ENCODE data around the gene PRDX1.

The PRDX1 gene

DNA sequence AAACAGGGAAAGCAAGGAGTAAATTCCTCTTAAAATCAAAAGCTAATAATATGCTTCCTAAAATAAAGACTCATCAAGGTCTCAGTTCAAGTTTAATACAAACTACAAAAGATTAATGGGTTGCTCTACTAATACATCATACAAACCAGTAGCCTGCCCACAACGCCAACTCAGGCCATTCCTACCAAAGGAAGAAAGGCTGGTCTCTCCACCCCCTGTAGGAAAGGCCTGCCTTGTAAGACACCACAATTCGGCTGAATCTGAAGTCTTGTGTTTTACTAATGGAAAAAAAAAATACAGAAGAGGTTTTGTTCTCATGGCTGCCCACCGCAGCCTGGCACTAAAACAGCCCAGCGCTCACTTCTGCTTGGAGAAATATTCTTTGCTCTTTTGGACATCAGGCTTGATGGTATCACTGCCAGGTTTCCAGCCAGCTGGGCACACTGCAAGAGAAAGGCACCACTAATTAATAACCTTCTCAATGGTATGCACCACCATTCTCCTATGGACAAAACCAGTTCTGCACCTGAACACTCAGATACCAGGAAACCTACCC, 10.6 kb downstream of the PRDX1 start:
- TF ChIP-seq, protein P1, sequence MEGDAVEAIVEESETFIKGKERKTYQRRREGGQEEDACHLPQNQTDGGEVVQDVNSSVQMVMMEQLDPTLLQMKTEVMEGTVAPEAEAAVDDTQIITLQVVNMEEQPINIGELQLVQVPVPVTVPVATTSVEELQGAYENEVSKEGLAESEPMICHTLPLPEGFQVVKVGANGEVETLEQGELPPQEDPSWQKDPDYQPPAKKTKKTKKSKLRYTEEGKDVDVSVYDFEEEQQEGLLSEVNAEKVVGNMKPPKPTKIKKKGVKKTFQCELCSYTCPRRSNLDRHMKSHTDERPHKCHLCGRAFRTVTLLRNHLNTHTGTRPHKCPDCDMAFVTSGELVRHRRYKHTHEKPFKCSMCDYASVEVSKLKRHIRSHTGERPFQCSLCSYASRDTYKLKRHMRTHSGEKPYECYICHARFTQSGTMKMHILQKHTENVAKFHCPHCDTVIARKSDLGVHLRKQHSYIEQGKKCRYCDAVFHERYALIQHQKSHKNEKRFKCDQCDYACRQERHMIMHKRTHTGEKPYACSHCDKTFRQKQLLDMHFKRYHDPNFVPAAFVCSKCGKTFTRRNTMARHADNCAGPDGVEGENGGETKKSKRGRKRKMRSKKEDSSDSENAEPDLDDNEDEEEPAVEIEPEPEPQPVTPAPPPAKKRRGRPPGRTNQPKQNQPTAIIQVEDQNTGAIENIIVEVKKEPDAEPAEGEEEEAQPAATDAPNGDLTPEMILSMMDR (IDR thresholded peaks at IDR 0.05; ENCODE audit: low read depth, low read length) = no peak
- no peak overlapping the region for H3K4me3 ChIP-seq (replicated peaks in 1 of 2; ENCODE audit: low read depth in 2 of 2, low read length in 2 of 2)
- DNase-seq (ENCODE audit: low read depth in 2 of 2) = no peak

DNA sequence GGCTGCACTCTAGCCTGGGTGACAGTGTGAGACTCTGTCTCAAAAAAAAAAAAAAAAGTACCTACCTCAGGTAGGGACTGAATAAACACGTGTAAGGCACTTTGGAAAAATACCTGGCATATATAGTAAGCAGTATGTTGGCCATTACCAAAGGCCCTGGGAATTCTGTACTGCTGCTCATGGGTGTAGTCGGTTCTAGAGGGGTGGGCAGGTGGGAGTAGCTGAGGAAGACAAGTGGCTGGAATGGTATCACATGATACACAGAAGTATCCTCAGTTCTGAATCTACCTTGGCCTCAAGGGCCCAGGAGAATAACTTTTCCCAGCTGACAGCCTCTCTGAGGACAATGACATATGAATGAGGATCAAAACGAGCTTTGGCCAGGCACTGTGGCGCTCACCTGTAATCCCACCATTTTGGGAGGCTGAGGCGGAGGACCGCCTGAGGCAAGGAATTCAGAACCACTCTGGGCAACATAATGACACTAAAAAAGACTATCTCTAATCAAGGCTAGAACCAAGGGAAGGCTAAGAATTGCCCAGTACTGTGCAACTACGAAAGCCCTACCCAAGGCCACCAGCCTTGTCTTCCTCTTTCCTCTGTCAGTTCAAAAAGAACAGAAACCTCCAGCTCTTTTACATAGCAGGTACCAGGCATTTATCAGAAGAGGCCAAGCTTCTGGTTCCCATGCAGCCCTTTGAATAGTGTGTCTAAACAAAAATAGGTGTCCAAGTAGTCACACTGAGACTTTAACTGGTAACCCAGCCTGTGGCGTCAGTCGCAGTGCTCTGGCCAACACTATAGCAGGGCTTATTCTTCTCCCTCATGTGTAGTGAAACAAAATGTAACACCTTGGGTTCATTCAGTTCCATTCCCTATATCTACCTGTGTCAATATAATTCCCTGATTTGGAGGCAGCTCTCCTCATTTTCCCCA, 11.4 kb downstream of the PRDX1 start:
- no peak overlapping the region for H3K4me3 ChIP-seq (replicated peaks in 1 of 2; ENCODE audit: low read depth in 2 of 2, low read length in 2 of 2)
- DNase-seq (ENCODE audit: low read depth in 2 of 2) = no peak
- TF ChIP-seq, protein P1 (IDR thresholded peaks at IDR 0.05; ENCODE audit: low read depth, low read length) = no peak

DNA sequence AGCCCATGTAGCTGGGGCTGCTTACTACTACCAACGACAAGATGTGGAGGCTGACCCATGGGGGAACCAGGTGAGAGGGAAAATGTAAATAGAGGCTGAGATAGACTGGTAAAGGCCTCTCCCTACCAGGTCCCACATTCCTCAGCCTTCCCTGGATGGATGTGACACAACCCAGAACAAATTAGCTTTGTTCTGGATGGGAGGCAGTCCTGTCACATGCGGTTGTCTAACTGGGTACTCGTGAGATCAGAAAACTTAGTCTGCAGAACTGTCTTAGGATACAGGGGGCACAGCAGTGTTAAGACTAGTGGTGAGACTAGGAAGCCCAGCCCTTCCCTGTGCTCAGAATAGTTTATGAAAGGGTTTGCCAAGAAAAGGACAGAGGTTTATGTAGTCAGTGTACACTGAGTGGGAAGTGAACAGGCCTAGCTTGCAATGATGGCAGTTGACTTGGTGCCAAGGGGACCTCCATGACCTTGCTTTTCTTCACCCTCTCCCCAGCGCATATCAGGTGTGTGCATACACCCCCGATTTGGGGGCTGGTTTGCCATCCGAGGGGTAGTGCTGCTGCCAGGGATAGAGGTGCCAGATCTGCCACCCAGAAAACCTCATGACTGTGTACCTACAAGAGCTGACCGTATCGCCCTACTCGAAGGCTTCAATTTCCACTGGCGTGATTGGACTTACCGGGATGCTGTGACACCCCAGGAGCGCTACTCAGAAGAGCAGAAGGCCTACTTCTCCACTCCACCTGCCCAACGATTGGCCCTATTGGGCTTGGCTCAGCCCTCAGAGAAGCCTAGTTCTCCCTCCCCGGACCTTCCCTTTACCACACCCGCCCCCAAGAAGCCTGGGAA, 13.2 kb downstream of the PRDX1 start:
- H3K4me3 ChIP-seq (replicated peaks in 1 of 2; ENCODE audit: low read depth in 2 of 2, low read length in 2 of 2) = no peak overlapping the region
- TF ChIP-seq, protein P1 (IDR thresholded peaks at IDR 0.05; ENCODE audit: low read depth, low read length) = peak; percentile 11
- peak; percentile 24 to 27 for DNase-seq (ENCODE audit: low read depth in 2 of 2)

DNA sequence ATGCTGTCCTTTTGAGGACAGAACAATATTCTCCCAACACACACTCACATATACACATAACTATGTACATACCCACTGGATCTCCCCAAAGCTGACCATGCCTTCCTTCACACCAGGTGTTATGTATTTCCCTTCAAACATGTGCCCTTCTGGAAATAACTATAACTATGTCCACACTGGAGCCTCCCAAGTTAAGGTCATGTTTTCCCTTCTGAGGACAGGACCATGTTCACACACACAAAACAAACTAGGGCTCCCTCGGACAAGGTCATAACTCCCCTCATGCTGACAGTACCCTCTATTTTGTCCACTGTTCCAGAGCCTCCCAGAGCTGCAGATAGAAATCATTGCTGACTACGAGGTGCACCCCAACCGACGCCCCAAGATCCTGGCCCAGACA, 13.8 kb downstream of the PRDX1 start:
- no peak for DNase-seq (ENCODE audit: low read depth in 2 of 2)
- no peak overlapping the region for H3K4me3 ChIP-seq (replicated peaks in 1 of 2; ENCODE audit: low read depth in 2 of 2, low read length in 2 of 2)
- TF ChIP-seq, protein P1 (IDR thresholded peaks at IDR 0.05; ENCODE audit: low read depth, low read length) = no peak

DNA sequence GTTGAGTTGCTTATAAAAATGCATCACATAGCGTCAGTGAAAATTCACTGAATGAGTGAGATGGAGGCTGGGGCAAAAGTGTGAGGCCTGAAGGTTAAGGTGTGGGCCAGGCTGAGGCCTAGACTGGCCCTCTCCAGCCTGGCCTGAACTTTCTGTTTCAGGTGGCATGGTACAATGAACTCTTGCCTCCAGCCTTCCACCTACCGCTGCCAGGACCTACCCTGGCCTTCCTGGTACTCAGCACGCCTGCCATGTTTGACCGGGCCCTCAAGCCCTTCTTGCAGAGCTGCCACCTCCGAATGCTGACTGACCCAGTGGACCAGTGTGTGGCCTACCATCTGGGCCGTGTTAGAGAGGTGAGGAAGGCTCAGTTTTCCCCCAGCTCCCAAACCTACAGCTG, 14.5 kb downstream of the PRDX1 start:
- TF ChIP-seq, protein P1 (IDR thresholded peaks at IDR 0.05; ENCODE audit: low read depth, low read length) = no peak
- H3K4me3 ChIP-seq (replicated peaks in 1 of 2; ENCODE audit: low read depth in 2 of 2, low read length in 2 of 2) = no peak overlapping the region
- no peak for DNase-seq (ENCODE audit: low read depth in 2 of 2)

DNA sequence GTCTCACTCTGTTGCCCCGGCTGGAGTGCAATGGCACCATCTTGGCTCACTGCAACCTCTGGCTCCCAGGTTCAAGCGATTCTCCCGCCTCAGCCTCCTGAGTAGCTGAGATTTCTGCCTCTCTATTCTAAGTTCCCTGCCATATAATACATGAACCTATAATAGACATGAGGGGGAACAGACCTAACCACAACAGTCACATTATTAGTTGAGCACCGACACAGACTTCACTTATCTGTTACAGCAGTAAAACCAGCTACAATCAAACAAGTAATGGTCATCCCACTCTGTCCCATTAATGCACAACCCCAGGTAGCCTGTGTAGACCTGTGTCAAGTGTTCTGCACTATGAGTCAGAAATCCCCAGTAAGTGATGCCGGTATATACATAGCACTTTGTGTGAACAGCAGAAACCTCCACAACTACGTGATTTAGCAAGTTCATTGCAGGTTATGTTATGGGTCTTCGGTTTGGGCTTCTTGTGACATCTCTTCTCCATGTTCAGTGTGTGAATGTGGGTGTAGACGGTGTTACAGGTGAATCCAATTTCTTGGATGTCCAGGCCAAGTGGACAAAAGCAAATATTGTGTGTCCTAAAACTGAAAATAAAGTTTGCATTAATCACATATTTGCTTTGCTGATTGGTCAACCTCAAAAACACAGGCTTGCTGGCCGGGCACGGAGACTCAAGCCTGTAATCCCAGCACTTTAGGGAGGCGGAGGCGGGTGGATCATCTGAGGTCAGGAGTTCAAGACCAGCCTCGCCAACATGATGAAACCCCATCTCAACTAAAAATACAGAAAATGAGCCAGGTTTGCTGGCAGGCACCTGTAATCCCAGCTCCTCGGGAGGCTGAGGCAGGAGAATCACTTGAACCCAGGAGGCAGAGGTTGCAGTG, 18.0 kb downstream of the PRDX1 start:
- TF ChIP-seq, protein P1 (IDR thresholded peaks at IDR 0.05; ENCODE audit: low read depth, low read length) = no peak
- no peak for DNase-seq (ENCODE audit: low read depth in 2 of 2)
- H3K4me3 ChIP-seq (replicated peaks in 1 of 2; ENCODE audit: low read depth in 2 of 2, low read length in 2 of 2) = no peak overlapping the region
